SK-N-SH (cell line): ENCODE results near the gene FIBP.

Source experiments
- FOSL2 ChIP-seq: IDR thresholded peaks from 2 replicates; pipeline ENCODE4 v1.4.0; 2012; ENCODE audit warnings: low read depth, mild to moderate bottlenecking, moderate library complexity, borderline replicate concordance
- FOXM1 ChIP-seq: IDR thresholded peaks from 2 replicates; pipeline ENCODE4 v1.4.0; 2012; ENCODE audit warnings: low read depth, mild to moderate bottlenecking
- MEF2A ChIP-seq: IDR thresholded peaks from 2 replicates; pipeline ENCODE4 v1.4.0; 2012; ENCODE audit warnings: low read depth, borderline replicate concordance
- MXI1 ChIP-seq: IDR thresholded peaks from 2 replicates; pipeline ENCODE4 v1.6.1; 2012; ENCODE audit warnings: mild to moderate bottlenecking, low read depth, low read length, improper control_type of control experiment
- POLR2AphosphoS5 ChIP-seq: IDR thresholded peaks from 2 replicates; pipeline ENCODE4 v1.6.1; 2012; ENCODE audit warnings: low read depth, low read length
- RCOR1 ChIP-seq: fragments of 150-350 bp; IDR thresholded peaks from 2 replicates; pipeline ENCODE4 v1.6.1; 2017; ENCODE audit warnings: antibody characterized with exemption, low read length
- RFX5 ChIP-seq: IDR thresholded peaks from 2 replicates; pipeline ENCODE4 v1.6.1; 2012; ENCODE audit warnings: mild to moderate bottlenecking, improper control_type of control experiment, low read length
- RXRA ChIP-seq: IDR thresholded peaks from 2 replicates; pipeline ENCODE4 v1.4.0; 2012; ENCODE audit warnings: low read depth, mild to moderate bottlenecking, borderline replicate concordance
- SMC3 ChIP-seq: IDR thresholded peaks from 2 replicates; pipeline ENCODE4 v1.6.1; 2012; ENCODE audit warnings: low read depth, low read length, improper control_type of control experiment
- TEAD4 ChIP-seq: IDR thresholded peaks from 2 replicates; pipeline ENCODE4 v1.4.0; 2012; ENCODE audit warnings: mild to moderate bottlenecking, borderline replicate concordance; ENCODE audit not compliant: insufficient read depth
- ZBTB33 ChIP-seq: IDR thresholded peaks from 2 replicates; pipeline ENCODE4 v1.4.0; 2012; ENCODE audit warnings: low read depth, borderline replicate concordance
- TF ChIP-seq, protein P1 (sequence below): fragments of 200-600 bp; sonication (generic); IDR thresholded peaks from 2 replicates; pipeline ENCODE4 v1.6.1; 2017; ENCODE audit warnings: antibody characterized with exemption, mild to moderate bottlenecking, moderate library complexity
- TF ChIP-seq, protein P2 (sequence below): fragments of 150-350 bp; IDR thresholded peaks from 2 replicates; pipeline ENCODE4 v1.6.1; 2017; ENCODE audit warnings: antibody characterized with exemption, low read length, low read depth, borderline replicate concordance
- TF ChIP-seq, protein P3 (sequence below): IDR thresholded peaks from 2 replicates; pipeline ENCODE4 v1.6.1; 2012; ENCODE audit warnings: mild to moderate bottlenecking, low read depth, low read length, moderate library complexity

DNA sequence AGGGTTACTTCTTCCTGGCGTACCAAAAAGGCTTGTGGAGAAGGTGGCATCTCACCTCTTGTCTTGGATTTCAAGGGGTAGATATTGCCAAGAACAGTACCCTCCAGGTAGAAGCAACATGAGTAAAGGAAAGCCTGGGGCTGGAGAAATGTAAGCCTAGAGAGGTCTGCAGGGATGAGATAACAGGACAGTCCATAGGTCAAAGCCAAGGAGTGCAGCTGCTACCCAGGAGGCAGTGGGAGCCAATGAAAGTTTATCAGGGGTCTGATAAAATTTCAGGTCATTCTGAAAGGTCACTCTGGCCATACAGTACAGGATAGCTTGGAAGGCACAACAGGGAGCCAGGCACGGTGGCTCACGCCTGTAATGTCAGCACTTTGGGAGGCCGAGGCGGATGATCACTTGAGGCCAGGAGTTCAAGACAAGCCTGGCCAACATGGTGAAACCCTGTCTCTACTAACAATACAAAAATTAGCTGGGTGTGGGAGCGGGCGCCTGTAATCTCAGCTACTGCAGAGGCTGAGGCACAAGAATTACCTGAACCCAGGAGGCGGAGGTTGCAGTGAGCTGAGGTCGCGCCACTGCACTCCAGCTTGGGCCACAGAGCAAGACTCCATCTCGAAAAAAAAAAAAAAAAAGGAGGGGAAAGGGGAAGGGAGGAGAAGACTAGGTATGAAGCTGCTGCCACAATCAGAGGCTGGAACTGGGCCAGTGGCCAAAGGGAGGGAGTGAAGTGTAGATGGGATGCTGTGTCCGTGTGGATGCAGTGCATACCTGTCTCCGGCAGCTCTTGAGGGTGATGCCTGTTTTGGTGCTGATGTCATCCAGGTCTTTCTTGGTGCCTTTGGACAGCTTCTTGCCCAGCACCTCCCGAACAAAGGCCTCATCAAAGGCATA, 1.2 kb downstream of the FIBP start:
- TF ChIP-seq POLR2AphosphoS5 (no peak), MXI1 (no peak), RCOR1 (no peak), FOSL2 (no peak), RFX5 (no peak), ZBTB33 (no peak), TEAD4 (no peak), RXRA (no peak), MEF2A (no peak), SMC3 (no peak), FOXM1 (no peak)
- TF ChIP-seq, protein P1, sequence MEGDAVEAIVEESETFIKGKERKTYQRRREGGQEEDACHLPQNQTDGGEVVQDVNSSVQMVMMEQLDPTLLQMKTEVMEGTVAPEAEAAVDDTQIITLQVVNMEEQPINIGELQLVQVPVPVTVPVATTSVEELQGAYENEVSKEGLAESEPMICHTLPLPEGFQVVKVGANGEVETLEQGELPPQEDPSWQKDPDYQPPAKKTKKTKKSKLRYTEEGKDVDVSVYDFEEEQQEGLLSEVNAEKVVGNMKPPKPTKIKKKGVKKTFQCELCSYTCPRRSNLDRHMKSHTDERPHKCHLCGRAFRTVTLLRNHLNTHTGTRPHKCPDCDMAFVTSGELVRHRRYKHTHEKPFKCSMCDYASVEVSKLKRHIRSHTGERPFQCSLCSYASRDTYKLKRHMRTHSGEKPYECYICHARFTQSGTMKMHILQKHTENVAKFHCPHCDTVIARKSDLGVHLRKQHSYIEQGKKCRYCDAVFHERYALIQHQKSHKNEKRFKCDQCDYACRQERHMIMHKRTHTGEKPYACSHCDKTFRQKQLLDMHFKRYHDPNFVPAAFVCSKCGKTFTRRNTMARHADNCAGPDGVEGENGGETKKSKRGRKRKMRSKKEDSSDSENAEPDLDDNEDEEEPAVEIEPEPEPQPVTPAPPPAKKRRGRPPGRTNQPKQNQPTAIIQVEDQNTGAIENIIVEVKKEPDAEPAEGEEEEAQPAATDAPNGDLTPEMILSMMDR, result no peak
- TF ChIP-seq, protein P2, sequence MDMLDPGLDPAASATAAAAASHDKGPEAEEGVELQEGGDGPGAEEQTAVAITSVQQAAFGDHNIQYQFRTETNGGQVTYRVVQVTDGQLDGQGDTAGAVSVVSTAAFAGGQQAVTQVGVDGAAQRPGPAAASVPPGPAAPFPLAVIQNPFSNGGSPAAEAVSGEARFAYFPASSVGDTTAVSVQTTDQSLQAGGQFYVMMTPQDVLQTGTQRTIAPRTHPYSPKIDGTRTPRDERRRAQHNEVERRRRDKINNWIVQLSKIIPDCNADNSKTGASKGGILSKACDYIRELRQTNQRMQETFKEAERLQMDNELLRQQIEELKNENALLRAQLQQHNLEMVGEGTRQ, result no peak
- TF ChIP-seq, protein P3, sequence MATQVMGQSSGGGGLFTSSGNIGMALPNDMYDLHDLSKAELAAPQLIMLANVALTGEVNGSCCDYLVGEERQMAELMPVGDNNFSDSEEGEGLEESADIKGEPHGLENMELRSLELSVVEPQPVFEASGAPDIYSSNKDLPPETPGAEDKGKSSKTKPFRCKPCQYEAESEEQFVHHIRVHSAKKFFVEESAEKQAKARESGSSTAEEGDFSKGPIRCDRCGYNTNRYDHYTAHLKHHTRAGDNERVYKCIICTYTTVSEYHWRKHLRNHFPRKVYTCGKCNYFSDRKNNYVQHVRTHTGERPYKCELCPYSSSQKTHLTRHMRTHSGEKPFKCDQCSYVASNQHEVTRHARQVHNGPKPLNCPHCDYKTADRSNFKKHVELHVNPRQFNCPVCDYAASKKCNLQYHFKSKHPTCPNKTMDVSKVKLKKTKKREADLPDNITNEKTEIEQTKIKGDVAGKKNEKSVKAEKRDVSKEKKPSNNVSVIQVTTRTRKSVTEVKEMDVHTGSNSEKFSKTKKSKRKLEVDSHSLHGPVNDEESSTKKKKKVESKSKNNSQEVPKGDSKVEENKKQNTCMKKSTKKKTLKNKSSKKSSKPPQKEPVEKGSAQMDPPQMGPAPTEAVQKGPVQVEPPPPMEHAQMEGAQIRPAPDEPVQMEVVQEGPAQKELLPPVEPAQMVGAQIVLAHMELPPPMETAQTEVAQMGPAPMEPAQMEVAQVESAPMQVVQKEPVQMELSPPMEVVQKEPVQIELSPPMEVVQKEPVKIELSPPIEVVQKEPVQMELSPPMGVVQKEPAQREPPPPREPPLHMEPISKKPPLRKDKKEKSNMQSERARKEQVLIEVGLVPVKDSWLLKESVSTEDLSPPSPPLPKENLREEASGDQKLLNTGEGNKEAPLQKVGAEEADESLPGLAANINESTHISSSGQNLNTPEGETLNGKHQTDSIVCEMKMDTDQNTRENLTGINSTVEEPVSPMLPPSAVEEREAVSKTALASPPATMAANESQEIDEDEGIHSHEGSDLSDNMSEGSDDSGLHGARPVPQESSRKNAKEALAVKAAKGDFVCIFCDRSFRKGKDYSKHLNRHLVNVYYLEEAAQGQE, result no peak
